ENCODE measurements around the gene CARM1.

CARM1 gene

GRCh38 chr19:10878253-10878652 lies 6.9 kb downstream of the CARM1 start:
- peaks cover 33% of the 10 kb centered on the region for H3K4me1 ChIP-seq (ENCODE audit: control insufficient read depth, insufficient read depth, low read length, poor library complexity, severe bottlenecking)
- H3K27ac ChIP-seq (ENCODE audit: low read depth, low read length, severe bottlenecking), result no peak overlapping the region
- no peaks in the 10 kb centered on the region for H3K9me3 ChIP-seq (ENCODE audit: control insufficient read depth, low read length)
- no peak overlapping the region for H3K4me3 ChIP-seq (ENCODE audit: extremely low read depth, insufficient read depth, low read length, poor library complexity, severe bottlenecking)
- WGBS, 2 experiments (ENCODE audit: insufficient coverage in 2 of 2), result 100% methylated on average over 1 to 3 of the region's 3 CpGs
- peaks cover 4% of the 10 kb centered on the region for H3K36me3 ChIP-seq (ENCODE audit: control insufficient read depth, insufficient read depth, low read length)

- 50 to 51% methylated on average over 13 of the region's 14 CpGs for WGBS, 2 experiments (ENCODE audit: insufficient coverage in 2 of 2)
- H3K4me3 ChIP-seq (ENCODE audit: extremely low read depth, insufficient read depth, low read length, poor library complexity, severe bottlenecking), result no peak overlapping the region
- peak overlapping the region; percentile 62 for H3K27ac ChIP-seq (ENCODE audit: low read depth, low read length, severe bottlenecking)
- no peaks in the 10 kb centered on the region for H3K9me3 ChIP-seq (ENCODE audit: control insufficient read depth, low read length)
- peaks cover 40% of the 10 kb centered on the region for H3K4me1 ChIP-seq (ENCODE audit: control insufficient read depth, insufficient read depth, low read length, poor library complexity, severe bottlenecking)
- peaks cover 4% of the 10 kb centered on the region for H3K36me3 ChIP-seq (ENCODE audit: control insufficient read depth, insufficient read depth, low read length)
These were observed 10.2 kb downstream of the CARM1 start for GRCh38 chr19:10881403-10882107.

GRCh38 chr19:10882108-10882457 lies 10.7 kb downstream of the CARM1 start:
- WGBS, 2 experiments (ENCODE audit: insufficient coverage in 2 of 2), result 79 to 89% methylated on average over 7 to 8 of the region's 9 CpGs
- Histone ChIP-seq H3K36me3 (ENCODE audit: control insufficient read depth, insufficient read depth, low read length) (peaks cover 8% of the 10 kb centered on the region), H3K27ac (ENCODE audit: low read depth, low read length, severe bottlenecking) (peak overlapping the region; percentile 62), H3K9me3 (ENCODE audit: control insufficient read depth, low read length) (no peaks in the 10 kb centered on the region), H3K4me3 (ENCODE audit: extremely low read depth, insufficient read depth, low read length, poor library complexity, severe bottlenecking) (no peak overlapping the region), H3K4me1 (ENCODE audit: control insufficient read depth, insufficient read depth, low read length, poor library complexity, severe bottlenecking) (peaks cover 44% of the 10 kb centered on the region)

- WGBS, 2 experiments (ENCODE audit: insufficient coverage in 2 of 2), result 100% methylated on average over 1 of the region's 2 CpGs
- peak overlapping the region; percentile 74 for H3K27ac ChIP-seq (ENCODE audit: low read depth, low read length, severe bottlenecking)
- H3K4me3 ChIP-seq (ENCODE audit: extremely low read depth, insufficient read depth, low read length, poor library complexity, severe bottlenecking), result no peak overlapping the region
- H3K4me1 ChIP-seq (ENCODE audit: control insufficient read depth, insufficient read depth, low read length, poor library complexity, severe bottlenecking), result peaks cover 58% of the 10 kb centered on the region
- H3K36me3 ChIP-seq (ENCODE audit: control insufficient read depth, insufficient read depth, low read length), result peaks cover 12% of the 10 kb centered on the region
- no peaks in the 10 kb centered on the region for H3K9me3 ChIP-seq (ENCODE audit: control insufficient read depth, low read length)
These were observed 12.9 kb downstream of the CARM1 start for GRCh38 chr19:10884274-10884673.

GRCh38 chr19:10885201-10886169 lies 14.1 kb downstream of the CARM1 start:
- H3K27ac ChIP-seq (ENCODE audit: low read depth, low read length, severe bottlenecking), result peak overlapping the region; percentile 74
- H3K36me3 ChIP-seq (ENCODE audit: control insufficient read depth, insufficient read depth, low read length), result peaks cover 12% of the 10 kb centered on the region
- peaks cover 49% of the 10 kb centered on the region for H3K4me1 ChIP-seq (ENCODE audit: control insufficient read depth, insufficient read depth, low read length, poor library complexity, severe bottlenecking)
- 68 to 76% methylated on average over 12 to 15 of the region's 20 CpGs for WGBS, 2 experiments (ENCODE audit: insufficient coverage in 2 of 2)
- no peak overlapping the region for H3K4me3 ChIP-seq (ENCODE audit: extremely low read depth, insufficient read depth, low read length, poor library complexity, severe bottlenecking)
- H3K9me3 ChIP-seq (ENCODE audit: control insufficient read depth, low read length), result no peaks in the 10 kb centered on the region

GRCh38 chr19:10887616-10888367 lies 16.4 kb downstream of the CARM1 start:
- 78 to 85% methylated on average over 8 to 9 of the region's 9 CpGs for WGBS, 2 experiments (ENCODE audit: insufficient coverage in 2 of 2)
- H3K27ac ChIP-seq (ENCODE audit: low read depth, low read length, severe bottlenecking), result peak overlapping the region; percentile 57
- H3K4me1 ChIP-seq (ENCODE audit: control insufficient read depth, insufficient read depth, low read length, poor library complexity, severe bottlenecking), result peaks cover 35% of the 10 kb centered on the region
- peaks cover 11% of the 10 kb centered on the region for H3K36me3 ChIP-seq (ENCODE audit: control insufficient read depth, insufficient read depth, low read length)
- H3K9me3 ChIP-seq (ENCODE audit: control insufficient read depth, low read length), result no peaks in the 10 kb centered on the region
- H3K4me3 ChIP-seq (ENCODE audit: extremely low read depth, insufficient read depth, low read length, poor library complexity, severe bottlenecking), result no peak overlapping the region

- H3K27ac ChIP-seq (ENCODE audit: low read depth, low read length, severe bottlenecking), result peak overlapping the region; percentile 57
- WGBS, 2 experiments (ENCODE audit: insufficient coverage in 2 of 2), result 35 to 53% methylated on average over 7 to 13 of the region's 13 CpGs
- H3K4me3 ChIP-seq (ENCODE audit: extremely low read depth, insufficient read depth, low read length, poor library complexity, severe bottlenecking), result no peak overlapping the region
- H3K9me3 ChIP-seq (ENCODE audit: control insufficient read depth, low read length), result no peaks in the 10 kb centered on the region
- H3K36me3 ChIP-seq (ENCODE audit: control insufficient read depth, insufficient read depth, low read length), result peaks cover 8% of the 10 kb centered on the region
- peaks cover 35% of the 10 kb centered on the region for H3K4me1 ChIP-seq (ENCODE audit: control insufficient read depth, insufficient read depth, low read length, poor library complexity, severe bottlenecking)
These were observed 17.1 kb downstream of the CARM1 start for GRCh38 chr19:10888421-10888866.

- no peak overlapping the region for H3K27ac ChIP-seq (ENCODE audit: low read depth, low read length, severe bottlenecking)
- no peak overlapping the region for H3K4me3 ChIP-seq (ENCODE audit: extremely low read depth, insufficient read depth, low read length, poor library complexity, severe bottlenecking)
- H3K36me3 ChIP-seq (ENCODE audit: control insufficient read depth, insufficient read depth, low read length), result peaks cover 8% of the 10 kb centered on the region
- peaks cover 38% of the 10 kb centered on the region for H3K4me1 ChIP-seq (ENCODE audit: control insufficient read depth, insufficient read depth, low read length, poor library complexity, severe bottlenecking)
- WGBS, 2 experiments (ENCODE audit: insufficient coverage in 2 of 2), result no CpG with 5 or more reads among the region's 4 CpGs
- H3K9me3 ChIP-seq (ENCODE audit: control insufficient read depth, low read length), result no peaks in the 10 kb centered on the region
These were observed 18.5 kb downstream of the CARM1 start for GRCh38 chr19:10889880-10890279.

GRCh38 chr19:10891405-10892086 lies 20.2 kb downstream of the CARM1 start:
- H3K36me3 ChIP-seq (ENCODE audit: control insufficient read depth, insufficient read depth, low read length), result peaks cover 8% of the 10 kb centered on the region
- no peaks in the 10 kb centered on the region for H3K9me3 ChIP-seq (ENCODE audit: control insufficient read depth, low read length)
- peak overlapping the region; percentile 26 for H3K27ac ChIP-seq (ENCODE audit: low read depth, low read length, severe bottlenecking)
- 82 to 86% methylated on average over 14 to 18 of the region's 21 CpGs for WGBS, 2 experiments (ENCODE audit: insufficient coverage in 2 of 2)
- H3K4me3 ChIP-seq (ENCODE audit: extremely low read depth, insufficient read depth, low read length, poor library complexity, severe bottlenecking), result no peak overlapping the region
- peaks cover 34% of the 10 kb centered on the region for H3K4me1 ChIP-seq (ENCODE audit: control insufficient read depth, insufficient read depth, low read length, poor library complexity, severe bottlenecking)

GRCh38 chr19:10892256-10892655 lies 20.9 kb downstream of the CARM1 start:
- Histone ChIP-seq H3K4me1 (ENCODE audit: control insufficient read depth, insufficient read depth, low read length, poor library complexity, severe bottlenecking) (peaks cover 31% of the 10 kb centered on the region), H3K4me3 (ENCODE audit: extremely low read depth, insufficient read depth, low read length, poor library complexity, severe bottlenecking) (no peak overlapping the region), H3K27ac (ENCODE audit: low read depth, low read length, severe bottlenecking) (no peak overlapping the region), H3K36me3 (ENCODE audit: control insufficient read depth, insufficient read depth, low read length) (peaks cover 3% of the 10 kb centered on the region), H3K9me3 (ENCODE audit: control insufficient read depth, low read length) (no peaks in the 10 kb centered on the region)
- 93 to 96% methylated on average over 11 to 12 of the region's 13 CpGs for WGBS, 2 experiments (ENCODE audit: insufficient coverage in 2 of 2)
